GM18868 (cell line): Measurements from ENCODE around the gene ADGRE1.
"Not testable (repeated sequence)": the region's sequence is repeated elsewhere in the genome, so short reads cannot be mapped to it uniquely, and the experiment has no call there.

Source experiments
- ATAC-seq: cut with Tn5 transposase; IDR thresholded peaks from one replicate; pipeline ENCODE4 v1.9.1; 2021; ENCODE audit warnings: mild to moderate bottlenecking, moderate library complexity; ENCODE audit not compliant: unreplicated experiment

The ADGRE1 gene, protein sequence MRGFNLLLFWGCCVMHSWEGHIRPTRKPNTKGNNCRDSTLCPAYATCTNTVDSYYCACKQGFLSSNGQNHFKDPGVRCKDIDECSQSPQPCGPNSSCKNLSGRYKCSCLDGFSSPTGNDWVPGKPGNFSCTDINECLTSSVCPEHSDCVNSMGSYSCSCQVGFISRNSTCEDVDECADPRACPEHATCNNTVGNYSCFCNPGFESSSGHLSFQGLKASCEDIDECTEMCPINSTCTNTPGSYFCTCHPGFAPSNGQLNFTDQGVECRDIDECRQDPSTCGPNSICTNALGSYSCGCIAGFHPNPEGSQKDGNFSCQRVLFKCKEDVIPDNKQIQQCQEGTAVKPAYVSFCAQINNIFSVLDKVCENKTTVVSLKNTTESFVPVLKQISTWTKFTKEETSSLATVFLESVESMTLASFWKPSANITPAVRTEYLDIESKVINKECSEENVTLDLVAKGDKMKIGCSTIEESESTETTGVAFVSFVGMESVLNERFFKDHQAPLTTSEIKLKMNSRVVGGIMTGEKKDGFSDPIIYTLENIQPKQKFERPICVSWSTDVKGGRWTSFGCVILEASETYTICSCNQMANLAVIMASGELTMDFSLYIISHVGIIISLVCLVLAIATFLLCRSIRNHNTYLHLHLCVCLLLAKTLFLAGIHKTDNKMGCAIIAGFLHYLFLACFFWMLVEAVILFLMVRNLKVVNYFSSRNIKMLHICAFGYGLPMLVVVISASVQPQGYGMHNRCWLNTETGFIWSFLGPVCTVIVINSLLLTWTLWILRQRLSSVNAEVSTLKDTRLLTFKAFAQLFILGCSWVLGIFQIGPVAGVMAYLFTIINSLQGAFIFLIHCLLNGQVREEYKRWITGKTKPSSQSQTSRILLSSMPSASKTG

DNA sequence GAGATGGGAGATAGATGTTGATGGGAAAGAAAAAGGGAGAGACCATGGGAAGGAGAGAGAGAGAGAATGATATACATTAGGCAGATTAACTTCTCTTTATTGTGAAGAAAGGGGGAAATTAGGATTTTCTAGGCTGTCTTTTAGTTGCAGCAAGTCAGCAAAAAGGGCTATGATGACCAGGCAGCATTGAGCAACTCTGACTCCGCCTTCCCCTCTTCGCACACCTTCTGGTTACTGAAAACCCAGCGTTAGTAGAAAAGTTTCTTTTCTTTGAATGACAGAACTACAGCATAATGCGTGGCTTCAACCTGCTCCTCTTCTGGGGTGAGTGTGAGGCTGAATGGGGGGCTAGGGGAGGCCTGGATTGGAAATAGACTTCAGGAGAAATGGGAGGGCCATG lies at the start of gene ADGRE1:
Gene ADGRE1, plus strand, starts transcription at position 264 of the 400 bp plus-strand sequence. Its CDS starts 30 bp downstream, at position 294.
- no peak for ATAC-seq

DNA sequence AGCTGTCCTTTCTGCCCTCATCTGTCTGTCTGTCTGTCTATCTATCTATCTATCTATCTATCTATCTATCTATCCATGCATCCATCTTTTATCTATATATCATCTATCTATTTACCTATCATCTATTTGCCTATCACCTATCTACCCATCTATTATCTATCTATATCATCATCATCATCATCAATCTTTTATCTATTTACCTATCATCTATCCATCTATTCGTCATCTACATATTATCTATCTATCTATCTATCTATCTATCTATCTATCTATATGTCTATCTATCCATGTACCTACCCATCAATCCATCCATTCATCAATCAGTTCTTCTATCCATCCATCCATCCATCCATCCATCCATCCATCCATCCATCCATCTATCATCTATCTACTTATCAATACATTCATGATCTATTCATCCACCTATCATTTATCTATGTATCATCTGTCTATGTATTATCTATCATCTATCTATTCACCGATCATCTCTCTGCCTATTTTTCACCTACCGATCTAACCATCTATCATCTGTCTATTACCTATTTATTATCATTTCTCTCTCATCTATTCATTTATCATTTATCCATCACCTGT lies 49.2 kb upstream of the ADGRE1 start:
- ATAC-seq, result no peak

DNA sequence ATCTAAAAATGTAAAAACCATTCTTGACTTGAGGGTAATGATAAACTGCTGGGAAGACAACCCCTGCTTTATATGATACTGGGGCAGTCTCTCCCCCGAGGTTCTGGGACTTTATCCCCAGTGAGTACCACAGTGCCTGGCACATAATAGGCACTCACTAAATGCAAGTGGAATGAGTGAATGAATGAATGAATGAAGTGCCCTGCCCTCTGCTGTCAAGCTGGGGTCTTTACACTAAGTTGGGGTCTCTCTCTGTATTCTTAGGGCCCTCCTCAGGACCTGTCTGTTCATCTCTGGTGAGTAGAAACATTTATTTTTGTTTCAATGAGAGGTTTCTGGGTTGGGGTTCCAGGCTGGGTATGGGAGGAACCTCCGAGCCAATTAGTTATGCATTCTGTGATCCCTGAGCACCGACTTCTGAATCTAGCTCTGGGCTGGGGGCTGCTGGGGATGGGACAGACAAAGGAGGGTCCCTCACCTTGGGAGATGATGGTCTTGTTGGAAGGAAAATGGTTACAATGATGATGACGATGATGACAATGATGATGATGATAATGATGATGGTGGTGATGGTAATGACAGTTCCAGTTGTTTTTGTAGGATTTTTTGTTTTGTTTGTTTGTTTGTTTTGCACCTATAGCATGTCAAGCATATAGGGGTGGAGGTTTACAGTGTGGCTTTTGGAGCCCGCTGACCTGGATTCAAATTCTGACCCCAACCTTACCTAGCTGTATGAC lies 44.3 kb upstream of the ADGRE1 start:
- ATAC-seq, result no peak

DNA sequence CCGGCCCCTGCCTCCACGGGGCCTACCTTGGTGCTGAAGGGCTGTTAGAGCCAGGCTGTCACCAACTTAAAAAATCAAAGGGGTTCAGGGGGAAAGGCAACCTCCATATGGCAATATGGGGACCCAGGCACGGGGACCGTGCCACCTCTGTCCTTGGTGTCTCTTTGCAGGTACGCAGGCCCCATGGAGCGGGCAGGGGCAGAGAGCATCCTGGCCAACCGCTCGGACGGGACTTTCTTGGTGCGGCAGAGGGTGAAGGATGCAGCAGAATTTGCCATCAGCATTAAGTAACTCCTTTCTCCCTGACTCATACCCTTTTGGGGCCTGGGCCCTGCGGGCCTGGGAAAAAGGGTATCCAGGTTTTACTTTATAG lies 39.6 kb upstream of the ADGRE1 start:
- no peak for ATAC-seq

DNA sequence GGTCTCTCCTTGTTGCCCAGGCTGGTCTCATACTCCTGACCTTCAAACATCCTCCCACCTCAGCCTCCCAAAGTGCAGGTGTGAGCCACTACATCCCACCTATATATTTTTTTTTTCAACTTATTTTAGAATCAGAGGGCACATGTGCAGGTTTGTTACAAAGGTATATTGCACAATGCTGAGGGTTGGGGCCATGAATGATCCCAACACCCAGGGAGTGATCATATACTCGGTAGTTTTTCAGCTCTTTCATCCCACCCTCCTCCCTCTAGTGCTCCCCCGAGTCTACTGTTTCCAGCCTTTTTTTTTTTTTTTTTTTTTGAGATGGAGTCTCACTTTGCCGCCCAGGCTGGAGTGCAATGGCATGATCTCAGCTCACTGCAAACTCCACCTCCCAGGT lies 38.4 kb upstream of the ADGRE1 start:
- no peak for ATAC-seq

DNA sequence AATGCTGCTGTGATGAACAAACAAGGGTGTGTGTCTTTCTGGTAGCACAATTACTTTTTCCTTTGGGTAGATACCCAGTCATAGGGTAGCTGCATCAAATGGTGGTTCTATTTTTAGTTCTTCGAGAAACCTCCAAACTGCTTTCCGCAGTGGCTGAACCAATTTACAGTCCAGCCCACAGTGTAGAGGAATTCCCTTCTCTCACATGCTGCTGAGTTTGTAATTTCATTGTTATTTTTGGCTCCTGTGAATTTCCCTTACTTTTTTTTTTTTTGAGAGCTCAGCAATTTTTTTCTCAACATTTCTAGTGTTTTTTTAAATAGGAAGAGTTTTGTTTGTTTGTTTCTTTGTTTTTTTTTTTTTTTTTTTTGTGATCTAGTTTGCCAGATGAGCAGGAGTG lies 37.5 kb upstream of the ADGRE1 start:
- no peak for ATAC-seq

DNA sequence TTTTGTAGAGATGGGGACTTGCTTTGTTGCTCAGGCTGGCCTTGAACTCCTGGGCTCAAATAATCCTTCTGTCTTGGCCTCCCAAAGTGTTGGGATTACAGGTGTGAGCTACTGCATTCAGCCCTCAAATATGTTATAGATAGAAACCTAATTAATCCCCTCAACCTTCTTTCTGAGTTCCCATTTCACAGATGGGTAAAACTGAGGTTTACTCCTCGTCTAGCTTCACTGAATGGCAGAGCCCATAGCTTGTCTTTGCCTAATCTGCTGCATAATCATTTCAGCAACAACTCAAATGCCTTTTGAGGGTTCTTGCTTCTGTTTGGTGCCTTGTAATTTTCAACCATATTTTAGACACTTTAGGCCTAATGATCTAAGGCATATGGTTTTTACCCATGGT lies 36.0 kb upstream of the ADGRE1 start:
- ATAC-seq, result no peak

DNA sequence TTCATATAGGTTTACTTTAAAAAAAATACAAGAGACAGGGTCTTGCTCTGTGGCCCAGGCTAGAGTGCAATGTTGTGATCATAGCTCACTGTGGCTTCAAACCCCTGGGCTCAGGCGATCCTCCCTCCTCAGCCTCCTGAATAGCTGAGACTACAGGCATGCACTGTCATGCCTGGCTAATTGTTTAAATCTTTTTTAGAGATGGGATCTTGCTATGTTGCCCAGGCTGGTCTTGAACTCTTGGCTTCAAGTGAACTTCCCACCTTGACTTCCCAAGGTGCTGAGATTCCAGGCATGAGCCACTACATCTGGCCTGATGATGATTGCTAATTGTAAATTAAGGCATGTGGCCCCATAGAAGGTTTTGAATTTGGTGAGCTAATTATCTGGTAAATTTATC lies 35.4 kb upstream of the ADGRE1 start:
- no peak for ATAC-seq

DNA sequence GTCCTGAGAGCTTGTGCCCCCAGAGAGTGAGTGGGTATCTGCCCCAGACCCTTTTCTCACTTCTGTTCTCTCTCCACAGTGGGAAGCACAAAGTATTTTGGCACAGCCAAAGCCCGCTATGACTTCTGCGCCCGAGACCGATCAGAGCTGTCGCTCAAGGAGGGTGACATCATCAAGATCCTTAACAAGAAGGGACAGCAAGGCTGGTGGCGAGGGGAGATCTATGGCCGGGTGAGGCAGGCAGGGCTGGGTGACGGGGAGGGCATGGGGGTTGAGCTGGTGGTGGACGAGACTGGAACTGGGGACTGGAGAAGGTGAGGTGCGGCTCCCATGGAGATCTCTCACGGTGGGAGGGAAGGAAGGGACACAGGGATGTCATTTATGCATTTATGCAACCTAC lies 33.5 kb upstream of the ADGRE1 start:
- no peak for ATAC-seq

DNA sequence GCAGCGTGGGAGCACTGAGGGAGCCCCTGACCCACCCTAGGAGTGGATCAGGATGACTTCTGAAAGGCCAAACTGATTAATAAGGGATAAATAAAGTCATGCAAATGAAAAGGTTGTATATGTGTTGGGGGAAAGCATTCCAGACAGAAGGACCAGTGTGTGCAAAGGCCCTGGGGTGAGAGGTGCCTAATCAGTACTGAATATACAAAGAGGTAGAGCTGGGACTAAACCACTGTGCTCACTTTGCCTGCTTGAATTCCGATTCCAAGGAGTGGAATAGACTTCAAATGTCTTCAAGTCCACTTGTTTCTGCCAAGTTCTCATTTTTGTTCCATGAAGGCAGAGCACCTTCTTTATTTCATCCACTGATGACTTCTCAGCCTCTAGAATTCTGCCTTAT lies 32.6 kb upstream of the ADGRE1 start:
- no peak for ATAC-seq

DNA sequence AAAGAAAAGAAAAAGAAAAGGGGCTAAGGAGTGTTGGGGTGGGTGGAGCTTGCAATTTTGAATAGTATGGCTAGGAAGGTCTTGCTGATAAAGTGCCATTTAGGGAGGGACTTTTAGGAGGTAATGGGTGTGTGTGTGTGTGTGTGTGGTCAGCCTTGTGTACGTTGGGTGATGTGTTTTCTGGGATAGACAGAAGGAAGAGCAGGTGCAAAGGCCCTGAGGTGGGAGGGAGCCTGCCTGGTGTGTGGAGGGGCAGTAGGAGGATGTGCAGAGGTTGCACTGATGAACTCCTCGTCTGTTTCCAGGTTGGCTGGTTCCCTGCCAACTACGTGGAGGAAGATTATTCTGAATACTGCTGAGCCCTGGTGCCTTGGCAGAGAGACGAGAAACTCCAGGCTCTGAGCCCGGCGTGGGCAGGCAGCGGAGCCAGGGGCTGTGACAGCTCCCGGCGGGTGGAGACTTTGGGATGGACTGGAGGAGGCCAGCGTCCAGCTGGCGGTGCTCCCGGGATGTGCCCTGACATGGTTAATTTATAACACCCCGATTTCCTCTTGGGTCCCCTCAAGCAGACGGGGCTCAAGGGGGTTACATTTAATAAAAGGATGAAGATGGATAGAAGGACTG lies 30.5 kb upstream of the ADGRE1 start:
- no peak for ATAC-seq

DNA sequence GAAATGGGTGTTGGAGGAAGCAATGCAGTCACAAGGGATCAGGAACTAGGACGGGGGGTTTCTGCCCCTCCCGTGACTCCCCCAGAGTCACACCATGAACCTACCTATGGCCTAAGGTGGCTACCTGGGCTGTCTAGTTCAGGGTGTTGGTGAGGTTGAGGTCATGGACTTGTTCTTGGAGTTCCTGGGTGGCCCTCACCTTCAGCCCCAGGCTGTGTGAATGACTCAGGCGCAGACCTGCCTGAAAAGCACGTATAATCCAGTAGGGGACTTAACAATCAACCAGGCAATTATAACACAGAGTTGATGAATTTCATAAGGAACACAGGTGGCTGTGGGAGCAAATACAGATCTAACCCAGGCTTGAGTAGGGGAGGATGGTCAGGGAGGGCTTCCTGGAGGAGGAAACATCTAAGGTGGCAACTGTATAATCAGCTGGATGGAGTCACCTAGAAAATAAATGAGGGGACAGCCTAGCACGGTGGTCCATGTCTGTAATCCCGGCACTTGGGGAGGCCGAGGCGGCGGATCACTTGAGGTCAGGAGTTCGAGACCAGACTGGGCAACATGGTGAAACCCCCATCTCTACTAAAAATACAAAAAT lies 25.6 kb upstream of the ADGRE1 start:
- no peak for ATAC-seq

DNA sequence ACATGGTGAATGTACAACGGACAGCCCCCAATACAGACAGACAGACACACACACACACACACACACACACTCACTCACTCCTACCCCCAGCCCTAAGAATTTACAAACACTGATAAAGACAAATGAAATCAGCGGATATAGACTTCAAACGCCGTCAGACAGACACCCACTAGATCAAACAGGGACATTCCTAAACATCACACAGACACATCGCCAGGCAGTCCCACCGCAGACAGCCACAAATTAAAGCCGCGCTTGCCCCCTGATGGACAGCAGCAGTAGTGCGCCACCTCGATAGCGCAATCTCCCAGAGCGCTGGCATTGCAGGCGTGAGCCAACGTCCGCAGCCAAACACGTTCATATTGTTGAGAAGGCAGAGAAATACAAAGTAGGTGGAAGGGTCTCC lies 24.7 kb upstream of the ADGRE1 start:
- ATAC-seq, result peak; percentile 55

DNA sequence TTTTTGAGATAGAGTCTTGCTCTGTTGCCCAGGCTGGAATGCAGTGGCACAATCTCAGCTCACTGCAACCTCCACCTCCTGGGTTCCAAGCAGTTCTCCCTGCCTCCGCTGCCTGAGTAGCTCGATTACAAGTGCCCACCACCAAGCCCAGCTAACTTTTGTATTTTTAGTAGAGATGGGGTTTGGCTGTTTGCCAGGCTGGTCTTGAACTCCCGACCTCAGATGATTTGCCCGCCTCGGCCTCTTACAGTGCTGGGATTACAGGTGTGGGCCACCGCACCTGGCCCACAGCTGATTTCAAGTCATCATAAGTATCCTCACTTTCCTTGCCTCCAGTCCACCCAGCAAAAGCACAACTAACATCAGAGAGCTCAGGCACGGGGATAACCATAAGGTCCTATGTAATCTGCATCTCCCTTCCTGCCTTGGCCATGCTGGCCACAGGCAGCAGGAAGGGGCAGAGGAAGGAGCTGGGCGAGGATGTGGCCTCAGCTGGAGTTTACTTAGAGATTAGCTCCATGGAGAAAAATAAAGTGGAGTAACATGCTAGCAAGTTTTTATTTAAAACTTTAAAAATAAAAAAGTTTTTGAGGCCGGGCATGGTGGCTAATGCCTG lies 22.9 kb upstream of the ADGRE1 start:
- ATAC-seq, result no peak

DNA sequence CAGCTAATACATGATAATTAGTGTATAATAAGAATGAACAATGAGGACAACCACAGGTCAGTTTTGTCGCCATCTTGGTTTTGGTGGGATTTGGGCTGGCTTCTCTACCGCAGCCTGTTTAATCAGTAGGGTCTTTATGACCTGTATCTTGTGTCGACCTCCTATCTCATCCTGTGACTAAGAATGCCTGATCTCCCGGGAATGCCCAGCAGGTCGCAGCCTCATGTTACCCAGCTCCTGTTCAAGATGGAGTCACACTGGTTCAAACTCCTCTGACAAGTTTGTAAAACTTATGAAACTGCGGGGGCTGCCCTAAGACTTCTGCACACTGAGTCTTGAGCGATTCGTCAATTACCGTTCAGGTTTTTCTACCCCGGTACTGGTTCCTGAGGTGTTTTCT lies 21.5 kb upstream of the ADGRE1 start:
- ATAC-seq, result no peak

DNA sequence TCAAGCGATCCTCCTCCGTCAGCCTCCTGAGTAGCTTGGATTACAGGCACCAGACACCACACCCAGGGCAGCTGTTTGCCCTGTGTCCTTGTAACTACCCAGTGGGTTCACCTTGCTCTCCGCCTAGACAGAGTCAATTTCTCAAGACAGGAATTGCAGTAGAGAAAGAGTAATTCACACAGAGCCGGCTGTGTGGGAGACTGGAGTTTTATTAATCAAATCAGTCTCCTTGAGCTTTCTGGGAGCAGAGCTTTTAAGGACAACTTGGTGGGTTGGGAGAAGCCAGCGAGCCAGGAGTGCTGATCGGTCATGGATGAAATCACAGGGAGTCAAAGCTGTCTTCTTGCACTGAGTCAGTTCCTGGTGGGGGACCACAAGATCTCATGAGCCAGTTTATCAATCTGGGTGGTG lies 20.6 kb upstream of the ADGRE1 start:
- no peak for ATAC-seq

DNA sequence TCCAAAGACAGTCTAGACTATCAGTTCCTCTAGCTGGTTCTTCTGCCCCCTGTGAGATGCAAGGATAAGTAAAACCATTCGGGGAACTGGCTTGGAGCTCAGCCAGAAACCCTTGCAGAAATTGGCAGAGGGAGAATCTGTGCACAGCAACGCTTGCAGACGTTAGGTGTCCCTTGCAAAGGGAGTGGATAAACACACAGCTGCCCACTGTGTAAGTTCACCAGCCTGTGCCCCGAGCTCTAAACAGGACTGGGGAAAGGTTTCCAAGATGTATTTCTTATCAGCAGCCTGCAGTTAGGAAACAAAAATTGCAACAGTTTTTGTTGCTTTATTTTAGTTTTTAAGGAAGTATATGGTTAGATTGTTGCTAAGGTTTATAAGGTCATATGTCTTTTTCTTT lies 19.0 kb upstream of the ADGRE1 start:
- ATAC-seq, result no peak

DNA sequence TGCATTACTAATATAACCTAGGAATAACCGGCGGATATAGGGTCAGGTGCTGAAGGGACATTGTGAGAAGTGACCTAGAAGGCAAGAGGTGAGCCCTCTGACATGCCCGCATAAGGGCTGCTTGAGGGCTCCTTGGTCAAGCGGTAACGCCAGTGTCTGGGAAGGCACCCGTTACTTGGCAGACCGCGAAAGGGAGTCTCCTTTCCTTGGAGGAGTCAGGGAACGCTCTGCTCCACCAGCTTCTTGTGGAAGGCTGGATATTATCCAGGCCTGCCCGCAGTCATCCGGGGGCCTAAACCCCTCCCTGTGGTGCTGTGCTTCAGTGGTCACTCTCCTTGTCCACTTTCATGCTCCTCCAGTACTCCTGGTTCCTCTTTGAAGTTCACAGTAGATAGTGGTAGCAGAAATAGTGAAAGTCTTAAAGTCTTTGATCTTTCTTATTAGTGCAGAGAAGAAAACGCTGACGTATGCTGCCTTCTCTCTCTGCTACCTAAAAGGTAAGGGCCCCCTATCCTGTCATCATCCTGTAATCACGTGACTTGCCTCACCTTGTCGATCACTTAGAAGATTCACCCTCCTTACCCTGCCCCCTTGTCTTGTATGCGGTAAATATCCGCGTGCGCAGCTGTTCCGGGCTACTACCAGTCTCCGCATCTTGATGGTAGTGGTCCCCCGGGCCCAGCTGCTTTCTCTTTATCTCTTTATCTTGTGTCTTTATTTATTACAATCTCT lies 18.1 kb upstream of the ADGRE1 start:
- not testable (repeated sequence) for ATAC-seq
